ENCODE measurements around the gene CNOT4. TPM values are rescaled to one million over a fixed set of nuclear protein-coding genes. Genes with fewer than 3 reads are reported as not detected.

Gene CNOT4
- total and polyA plus RNA-seq, 12 donors = 8.7 to 28.1 (median 16.8) TPM

DNA sequence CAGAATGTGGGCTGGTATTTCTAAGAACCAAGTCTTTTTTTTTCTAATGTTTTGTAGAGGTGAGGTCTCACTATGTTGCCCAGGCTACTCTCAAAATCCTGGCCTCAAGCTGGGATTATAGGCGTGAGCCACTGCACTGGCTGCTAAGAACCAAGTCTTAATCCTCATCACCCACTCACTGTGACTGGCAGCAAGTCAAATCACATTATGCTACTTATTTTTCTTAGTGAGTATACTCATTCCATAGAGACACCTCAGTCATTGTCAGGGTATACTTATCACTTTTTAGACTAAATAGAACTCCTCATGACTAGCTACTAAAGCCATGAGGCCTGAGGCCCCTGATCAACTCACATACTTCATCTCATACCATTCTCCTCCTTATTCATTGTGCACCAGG lies 160.2 kb downstream of the CNOT4 start:
- no peaks in the 10 kb centered on the region for H3K27me3 ChIP-seq
- no peak for DNase-seq
- no peak overlapping the region for H3K27ac ChIP-seq
- H3K36me3 ChIP-seq (replicated peaks in 1 of 2) = no peaks in the 10 kb centered on the region
- intact Hi-C loops (cut with DNase I) = no loop called here
- 79 to 91% (median 86%) methylated on average over 1 of the region's 1 CpG for WGBS, 4 donors
- H3K4me1 ChIP-seq (replicated peaks in 1 of 2) = no peaks in the 10 kb centered on the region
- TF ChIP-seq POLR2A (IDR thresholded peaks at IDR 0.05) = no peak
- TF ChIP-seq, protein P1, sequence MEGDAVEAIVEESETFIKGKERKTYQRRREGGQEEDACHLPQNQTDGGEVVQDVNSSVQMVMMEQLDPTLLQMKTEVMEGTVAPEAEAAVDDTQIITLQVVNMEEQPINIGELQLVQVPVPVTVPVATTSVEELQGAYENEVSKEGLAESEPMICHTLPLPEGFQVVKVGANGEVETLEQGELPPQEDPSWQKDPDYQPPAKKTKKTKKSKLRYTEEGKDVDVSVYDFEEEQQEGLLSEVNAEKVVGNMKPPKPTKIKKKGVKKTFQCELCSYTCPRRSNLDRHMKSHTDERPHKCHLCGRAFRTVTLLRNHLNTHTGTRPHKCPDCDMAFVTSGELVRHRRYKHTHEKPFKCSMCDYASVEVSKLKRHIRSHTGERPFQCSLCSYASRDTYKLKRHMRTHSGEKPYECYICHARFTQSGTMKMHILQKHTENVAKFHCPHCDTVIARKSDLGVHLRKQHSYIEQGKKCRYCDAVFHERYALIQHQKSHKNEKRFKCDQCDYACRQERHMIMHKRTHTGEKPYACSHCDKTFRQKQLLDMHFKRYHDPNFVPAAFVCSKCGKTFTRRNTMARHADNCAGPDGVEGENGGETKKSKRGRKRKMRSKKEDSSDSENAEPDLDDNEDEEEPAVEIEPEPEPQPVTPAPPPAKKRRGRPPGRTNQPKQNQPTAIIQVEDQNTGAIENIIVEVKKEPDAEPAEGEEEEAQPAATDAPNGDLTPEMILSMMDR (IDR thresholded peaks at IDR 0.05) = no peak
- H3K4me3 ChIP-seq = no peak overlapping the region
- no peaks in the 10 kb centered on the region for H3K9me3 ChIP-seq (replicated peaks in 1 of 3)

DNA sequence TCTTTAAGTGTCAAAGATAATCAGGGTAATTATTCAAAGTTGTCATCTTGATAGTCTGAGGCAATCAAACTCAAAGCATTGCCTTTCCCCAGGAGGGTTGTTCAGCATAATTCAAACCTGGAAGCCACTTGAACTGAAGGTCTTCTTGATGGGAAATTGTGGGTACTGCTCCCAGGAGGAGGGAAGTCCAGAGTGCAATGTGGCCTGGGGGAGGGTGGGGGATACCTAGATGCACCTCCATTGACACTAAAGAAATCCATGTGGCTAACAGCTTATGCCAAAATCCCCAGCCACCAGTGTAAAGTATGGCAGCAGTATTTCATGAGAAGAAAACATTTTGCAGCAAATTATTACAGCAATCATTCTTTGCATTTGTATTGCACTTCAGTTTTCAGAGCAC lies 161.4 kb downstream of the CNOT4 start:
- H3K27ac ChIP-seq = no peak overlapping the region
- no peaks in the 10 kb centered on the region for H3K4me1 ChIP-seq (replicated peaks in 1 of 2)
- H3K27me3 ChIP-seq = no peaks in the 10 kb centered on the region
- no peaks in the 10 kb centered on the region for H3K36me3 ChIP-seq (replicated peaks in 1 of 2)
- no peak for DNase-seq
- no peaks in the 10 kb centered on the region for H3K9me3 ChIP-seq (replicated peaks in 1 of 3)
- no peak overlapping the region for H3K4me3 ChIP-seq
- intact Hi-C loops (cut with DNase I) = no loop called here
- TF ChIP-seq POLR2A (IDR thresholded peaks at IDR 0.05) = no peak
- TF ChIP-seq, protein P1 (IDR thresholded peaks at IDR 0.05) = no peak

DNA sequence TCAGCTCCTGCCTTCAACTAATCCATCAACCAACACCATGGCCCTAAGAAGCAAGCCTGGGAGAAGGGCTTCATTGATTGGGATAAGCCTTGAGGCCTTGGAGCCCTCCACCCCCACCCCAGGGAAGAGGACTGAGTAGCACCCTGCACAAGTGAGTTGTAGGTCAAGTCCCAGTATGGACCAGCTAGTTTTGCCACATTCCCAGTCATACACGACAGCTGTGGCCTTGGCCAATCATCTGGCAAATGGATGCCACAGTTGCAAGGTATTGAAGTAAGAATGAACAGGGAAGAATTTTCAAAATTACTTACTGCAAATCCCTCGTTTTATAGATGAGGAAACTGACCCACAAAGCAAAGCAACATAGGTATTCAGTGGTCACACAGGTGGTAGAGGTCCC lies 166.5 kb downstream of the CNOT4 start:
- WGBS, 4 donors = 49 to 71% (median 56%) methylated on average over 2 of the region's 2 CpGs

DNA sequence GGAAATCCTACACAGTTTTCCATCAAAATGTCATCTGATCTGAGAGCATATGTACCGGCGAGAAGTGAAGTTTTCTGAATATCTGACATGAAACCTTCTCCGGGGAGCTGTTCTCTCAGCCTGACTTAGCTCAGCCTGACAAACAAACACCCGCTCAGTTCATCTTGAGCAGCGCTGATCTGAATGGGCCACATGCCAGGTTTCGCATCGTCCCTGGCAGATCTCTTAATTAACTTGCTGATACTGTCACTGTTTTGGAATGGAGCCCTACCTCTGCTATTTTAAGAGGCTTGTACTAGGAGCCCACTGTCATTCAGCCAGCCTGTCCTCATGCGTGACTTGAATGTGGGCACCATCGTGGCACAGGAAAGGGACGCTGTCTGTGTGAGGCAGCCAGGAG lies 167.0 kb downstream of the CNOT4 start:
- no peaks in the 10 kb centered on the region for H3K36me3 ChIP-seq (replicated peaks in 1 of 2)
- H3K9me3 ChIP-seq (replicated peaks in 1 of 3) = no peaks in the 10 kb centered on the region
- WGBS, 4 donors = 69 to 76% (median 70%) methylated on average over 7 to 10 of the region's 10 CpGs
- H3K27me3 ChIP-seq = no peaks in the 10 kb centered on the region
- no peak overlapping the region for H3K4me3 ChIP-seq
- H3K27ac ChIP-seq = no peak overlapping the region
- no peak for DNase-seq
- H3K4me1 ChIP-seq (replicated peaks in 1 of 2) = no peaks in the 10 kb centered on the region
- intact Hi-C loops (cut with DNase I) = no loop called here
- TF ChIP-seq, protein P1 (IDR thresholded peaks at IDR 0.05) = no peak
- TF ChIP-seq POLR2A (IDR thresholded peaks at IDR 0.05) = no peak

More for the DNA sequence above, 166.5 kb downstream of the CNOT4 start:
- Histone ChIP-seq H3K4me3 (no peak overlapping the region), H3K4me1 (replicated peaks in 1 of 2) (no peaks in the 10 kb centered on the region), H3K27me3 (no peaks in the 10 kb centered on the region), H3K36me3 (replicated peaks in 1 of 2) (no peaks in the 10 kb centered on the region), H3K9me3 (replicated peaks in 1 of 3) (no peaks in the 10 kb centered on the region), H3K27ac (no peak overlapping the region)
- intact Hi-C loops (cut with DNase I) = no loop called here
- no peak for DNase-seq
- TF ChIP-seq, protein P1 (IDR thresholded peaks at IDR 0.05) = no peak
- TF ChIP-seq POLR2A (IDR thresholded peaks at IDR 0.05) = no peak

Measured in adrenal gland (tissue), 12 donors.